ENCODE measurements around the gene PGLYRP3. TPM values are rescaled to one million over a fixed set of nuclear protein-coding genes. Genes with fewer than 3 reads are reported as not detected.

PGLYRP3 gene
- total RNA-seq, 2 donors from 2014 or later: not detected

- H3K36me3 ChIP-seq (replicated peaks in 1 of 2; ENCODE audit: insufficient read depth in 1 of 2, low read depth in 2 of 2): no peaks in the 10 kb centered on the region
- H3K9me3 ChIP-seq: no peaks in the 10 kb centered on the region
- H3K4me3 ChIP-seq: no peak overlapping the region
- no peaks in the 10 kb centered on the region for H3K4me1 ChIP-seq
- peak overlapping the region in 1 of 4 donors; percentile 54 for H3K27ac ChIP-seq
- no peaks in the 10 kb centered on the region for H3K27me3 ChIP-seq
- WGBS, 2 donors: 51 to 63% methylated on average over 8 to 10 of the region's 10 CpGs
- ATAC-seq (no peak), DNase-seq (peak in 3 of 4 donors; percentile 16 to 67 (median 24))
- no peak for TF ChIP-seq POLR2A (IDR thresholded peaks at IDR 0.05)
- TF ChIP-seq, protein P1, sequence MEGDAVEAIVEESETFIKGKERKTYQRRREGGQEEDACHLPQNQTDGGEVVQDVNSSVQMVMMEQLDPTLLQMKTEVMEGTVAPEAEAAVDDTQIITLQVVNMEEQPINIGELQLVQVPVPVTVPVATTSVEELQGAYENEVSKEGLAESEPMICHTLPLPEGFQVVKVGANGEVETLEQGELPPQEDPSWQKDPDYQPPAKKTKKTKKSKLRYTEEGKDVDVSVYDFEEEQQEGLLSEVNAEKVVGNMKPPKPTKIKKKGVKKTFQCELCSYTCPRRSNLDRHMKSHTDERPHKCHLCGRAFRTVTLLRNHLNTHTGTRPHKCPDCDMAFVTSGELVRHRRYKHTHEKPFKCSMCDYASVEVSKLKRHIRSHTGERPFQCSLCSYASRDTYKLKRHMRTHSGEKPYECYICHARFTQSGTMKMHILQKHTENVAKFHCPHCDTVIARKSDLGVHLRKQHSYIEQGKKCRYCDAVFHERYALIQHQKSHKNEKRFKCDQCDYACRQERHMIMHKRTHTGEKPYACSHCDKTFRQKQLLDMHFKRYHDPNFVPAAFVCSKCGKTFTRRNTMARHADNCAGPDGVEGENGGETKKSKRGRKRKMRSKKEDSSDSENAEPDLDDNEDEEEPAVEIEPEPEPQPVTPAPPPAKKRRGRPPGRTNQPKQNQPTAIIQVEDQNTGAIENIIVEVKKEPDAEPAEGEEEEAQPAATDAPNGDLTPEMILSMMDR (IDR thresholded peaks at IDR 0.05): no peak
- intact Hi-C loops (cut with DNase I): loop anchor here (5.0 kb wide), 1 partner anchor 140 kb away; no protein-coding TSS in a partner anchor
These were observed 44.5 kb upstream of the PGLYRP3 start for GRCh38 chr1:153357076-153357852.

- ATAC-seq (no peak), DNase-seq (no peak)
- Histone ChIP-seq H3K4me1 (no peaks in the 10 kb centered on the region), H3K27me3 (no peaks in the 10 kb centered on the region), H3K27ac (no peak overlapping the region), H3K4me3 (no peak overlapping the region), H3K9me3 (no peaks in the 10 kb centered on the region), H3K36me3 (replicated peaks in 1 of 2; ENCODE audit: insufficient read depth in 1 of 2, low read depth in 2 of 2) (no peaks in the 10 kb centered on the region)
- intact Hi-C loops (cut with DNase I): loop anchor here (5.0 kb wide), 1 partner anchor 141 kb away; no protein-coding TSS in a partner anchor
- TF ChIP-seq POLR2A (IDR thresholded peaks at IDR 0.05): no peak
- TF ChIP-seq, protein P1 (IDR thresholded peaks at IDR 0.05): no peak
- WGBS, 2 donors: 68 to 69% methylated on average over 8 of the region's 8 CpGs
These were observed 43.8 kb upstream of the PGLYRP3 start for GRCh38 chr1:153356392-153357075.

GRCh38 chr1:153355445-153356071, 42.8 kb upstream of the PGLYRP3 start:
- ATAC-seq (no peak), DNase-seq (peak in 3 of 4 donors; percentile 32 to 67 (median 39))
- Histone ChIP-seq H3K36me3 (replicated peaks in 1 of 2; ENCODE audit: insufficient read depth in 1 of 2, low read depth in 2 of 2) (no peaks in the 10 kb centered on the region), H3K4me1 (no peaks in the 10 kb centered on the region), H3K27me3 (no peaks in the 10 kb centered on the region), H3K9me3 (no peaks in the 10 kb centered on the region), H3K27ac (no peak overlapping the region), H3K4me3 (no peak overlapping the region)
- 36 to 44% methylated on average over 8 to 10 of the region's 10 CpGs for WGBS, 2 donors
- TF ChIP-seq, protein P1 (IDR thresholded peaks at IDR 0.05): peak in 4 of 7 experiments; percentile 14 to 37 (median 16)
- TF ChIP-seq POLR2A (IDR thresholded peaks at IDR 0.05): no peak
- intact Hi-C loops (cut with DNase I): loop anchor here (5.0 kb wide), 1 partner anchor 142 kb away; no protein-coding TSS in a partner anchor

GRCh38 chr1:153354515-153355193, 41.9 kb upstream of the PGLYRP3 start:
- Histone ChIP-seq H3K4me1 (no peaks in the 10 kb centered on the region), H3K27ac (no peak overlapping the region), H3K36me3 (replicated peaks in 1 of 2; ENCODE audit: insufficient read depth in 1 of 2, low read depth in 2 of 2) (no peaks in the 10 kb centered on the region), H3K4me3 (no peak overlapping the region), H3K9me3 (no peaks in the 10 kb centered on the region), H3K27me3 (peaks cover 0 to 3% of the 10 kb centered on the region in 2 donors)
- TF ChIP-seq, protein P1 (IDR thresholded peaks at IDR 0.05): no peak
- no peak for TF ChIP-seq POLR2A (IDR thresholded peaks at IDR 0.05)
- intact Hi-C loops (cut with DNase I): loop anchor here (5.0 kb wide), 1 partner anchor 143 kb away; no protein-coding TSS in a partner anchor
- ATAC-seq (no peak), DNase-seq (no peak)
- 47 to 57% methylated on average over 5 to 8 of the region's 8 CpGs for WGBS, 2 donors

All from body of pancreas (tissue), 4 donors.